Measurements from ENCODE around the gene KATNAL1.

KATNAL1 gene

DNA sequence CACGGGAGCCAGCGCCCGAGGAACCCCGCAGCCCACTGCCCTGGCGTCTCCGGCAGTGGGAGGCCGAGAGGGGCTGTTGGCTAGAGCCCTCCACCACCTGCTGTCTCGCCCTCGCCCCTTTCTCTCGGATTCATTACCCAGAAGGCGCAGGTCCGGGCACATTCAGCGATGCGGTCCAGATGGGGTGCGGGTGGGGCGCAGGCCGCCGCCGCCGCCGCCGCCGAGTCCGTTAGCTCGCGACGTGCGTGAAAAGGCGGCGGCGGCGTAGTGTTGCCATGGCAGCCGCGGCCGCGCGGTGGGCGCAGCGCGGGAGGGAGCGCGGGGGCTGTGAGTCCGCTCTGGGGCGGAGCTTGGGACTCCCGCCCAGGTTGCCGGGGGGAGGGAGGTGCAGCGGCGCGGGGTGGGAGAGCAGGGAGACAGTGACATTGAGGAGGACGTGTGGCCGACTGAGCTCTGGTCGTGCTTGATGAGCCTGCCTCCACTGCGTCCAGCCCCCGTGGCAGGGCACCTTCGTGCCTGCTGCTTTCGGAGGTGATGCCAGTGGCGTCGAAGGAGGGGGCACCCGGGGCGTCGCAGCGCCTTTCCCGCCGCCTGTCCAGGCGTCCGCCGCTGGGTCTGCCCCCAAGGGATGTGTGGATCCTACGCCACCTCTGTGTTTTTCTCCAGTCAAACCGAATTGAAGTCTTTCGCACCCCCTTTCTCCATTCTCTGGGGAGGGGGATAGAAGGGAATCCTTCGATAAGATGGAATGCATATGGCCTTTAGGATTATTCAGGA, at the start of gene KATNAL1:
TSS of gene KATNAL1 (minus strand) at position 358 of the 777 bp plus-strand sequence. CDS start 23,774 bp downstream, outside the sequence.
- TF ChIP-seq, protein P1, sequence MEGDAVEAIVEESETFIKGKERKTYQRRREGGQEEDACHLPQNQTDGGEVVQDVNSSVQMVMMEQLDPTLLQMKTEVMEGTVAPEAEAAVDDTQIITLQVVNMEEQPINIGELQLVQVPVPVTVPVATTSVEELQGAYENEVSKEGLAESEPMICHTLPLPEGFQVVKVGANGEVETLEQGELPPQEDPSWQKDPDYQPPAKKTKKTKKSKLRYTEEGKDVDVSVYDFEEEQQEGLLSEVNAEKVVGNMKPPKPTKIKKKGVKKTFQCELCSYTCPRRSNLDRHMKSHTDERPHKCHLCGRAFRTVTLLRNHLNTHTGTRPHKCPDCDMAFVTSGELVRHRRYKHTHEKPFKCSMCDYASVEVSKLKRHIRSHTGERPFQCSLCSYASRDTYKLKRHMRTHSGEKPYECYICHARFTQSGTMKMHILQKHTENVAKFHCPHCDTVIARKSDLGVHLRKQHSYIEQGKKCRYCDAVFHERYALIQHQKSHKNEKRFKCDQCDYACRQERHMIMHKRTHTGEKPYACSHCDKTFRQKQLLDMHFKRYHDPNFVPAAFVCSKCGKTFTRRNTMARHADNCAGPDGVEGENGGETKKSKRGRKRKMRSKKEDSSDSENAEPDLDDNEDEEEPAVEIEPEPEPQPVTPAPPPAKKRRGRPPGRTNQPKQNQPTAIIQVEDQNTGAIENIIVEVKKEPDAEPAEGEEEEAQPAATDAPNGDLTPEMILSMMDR (IDR thresholded peaks at IDR 0.05; ENCODE audit: extremely low read depth, insufficient read depth, missing control alignments), result no peak
- in situ Hi-C loops (cut with MboI; ENCODE audit: low pct_unique_long_range_greater_than_20kb, low sequenced_read_pairs, unreplicated experiment), result no loop called here
- peak; percentile 84 for DNase-seq (ENCODE audit: low spot score)

DNA sequence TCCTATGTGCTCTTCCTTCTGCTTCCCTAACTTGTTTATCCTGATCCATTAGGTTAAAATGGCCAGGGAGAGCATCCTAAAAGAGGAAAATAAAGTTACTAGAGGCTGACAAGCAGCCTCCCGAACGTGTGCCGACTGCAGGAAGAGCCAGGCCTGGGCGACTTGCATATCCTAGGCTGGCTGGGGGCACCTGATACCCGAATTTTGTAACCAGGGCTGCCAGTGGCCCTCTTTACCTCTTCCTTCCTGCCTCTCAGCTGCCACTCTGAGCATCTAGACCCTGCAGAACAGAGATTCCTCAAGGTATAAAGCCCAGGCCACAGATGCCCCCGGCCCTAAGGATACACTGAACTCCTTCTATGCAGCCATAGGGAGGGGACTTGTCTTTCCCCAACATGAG, 48.5 kb upstream of the KATNAL1 start:
- TF ChIP-seq, protein P1 (IDR thresholded peaks at IDR 0.05; ENCODE audit: extremely low read depth, insufficient read depth, missing control alignments), result no peak
- no peak for DNase-seq (ENCODE audit: low spot score)
- in situ Hi-C loops (cut with MboI; ENCODE audit: low pct_unique_long_range_greater_than_20kb, low sequenced_read_pairs, unreplicated experiment), result no loop called here

DNA sequence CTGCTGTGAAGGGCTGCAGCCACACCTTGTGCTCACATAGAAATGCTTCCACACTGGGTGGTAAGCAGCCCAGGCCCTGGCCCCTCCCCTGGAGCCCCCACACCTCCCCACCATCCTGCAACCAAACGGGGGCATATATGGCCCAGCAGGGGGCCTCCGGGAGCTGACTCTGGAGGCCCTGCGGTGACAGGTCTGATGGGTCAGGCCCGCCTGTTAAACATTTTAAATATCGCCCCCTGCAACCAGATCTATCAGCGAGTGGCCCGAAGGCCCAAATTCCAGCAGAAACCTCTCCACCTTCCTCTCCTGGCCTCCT, 48.0 kb upstream of the KATNAL1 start:
- DNase-seq (ENCODE audit: low spot score), result peak; percentile 62
- in situ Hi-C loops (cut with MboI; ENCODE audit: low pct_unique_long_range_greater_than_20kb, low sequenced_read_pairs, unreplicated experiment), result no loop called here
- TF ChIP-seq, protein P1 (IDR thresholded peaks at IDR 0.05; ENCODE audit: extremely low read depth, insufficient read depth, missing control alignments), result peak; percentile 74

DNA sequence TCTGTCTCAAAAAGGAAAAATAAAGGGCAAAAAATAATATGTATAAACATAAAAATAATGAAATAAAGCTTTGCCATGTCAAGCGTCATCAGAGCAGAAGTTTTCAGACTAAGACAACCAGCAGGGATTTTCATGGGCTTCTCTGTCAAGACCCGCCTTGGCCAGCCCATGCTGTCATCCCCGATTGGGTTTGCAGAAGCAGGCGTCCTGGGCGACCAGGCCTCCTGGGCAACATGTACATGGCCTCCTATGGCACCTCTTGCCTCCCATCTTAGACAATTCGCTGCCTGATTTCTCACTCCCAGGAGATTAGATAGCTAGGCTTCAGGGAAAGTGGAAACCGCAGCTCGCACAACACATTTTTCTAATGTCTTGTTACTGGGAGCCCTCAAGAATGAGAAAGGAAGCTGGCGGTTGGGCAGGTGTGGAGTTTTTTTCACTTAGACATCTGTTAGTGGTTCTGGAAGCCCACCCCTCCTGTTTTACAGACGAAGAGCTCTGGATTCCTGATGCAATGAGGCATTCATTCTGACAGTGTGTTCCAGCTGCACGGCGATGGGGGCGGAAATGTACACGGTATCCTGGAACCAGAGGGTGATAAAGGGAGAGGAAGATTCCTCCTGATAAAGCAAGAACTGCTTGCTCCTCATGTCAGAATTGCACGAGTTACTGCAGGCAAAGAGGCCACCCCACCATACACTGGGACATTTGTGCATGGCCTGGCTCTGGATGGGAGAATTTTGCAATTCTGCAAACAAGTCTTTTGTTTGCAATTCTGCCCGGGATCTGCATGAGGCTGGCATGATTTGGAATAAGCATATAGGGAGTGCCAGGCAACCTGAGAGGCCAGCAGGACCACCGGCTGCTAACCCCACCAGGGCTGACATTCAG, 47.4 kb upstream of the KATNAL1 start:
- DNase-seq (ENCODE audit: low spot score), result no peak
- TF ChIP-seq, protein P1 (IDR thresholded peaks at IDR 0.05; ENCODE audit: extremely low read depth, insufficient read depth, missing control alignments), result no peak
- in situ Hi-C loops (cut with MboI; ENCODE audit: low pct_unique_long_range_greater_than_20kb, low sequenced_read_pairs, unreplicated experiment), result no loop called here

GRCh38 chr13:30353471-30354215, 46.3 kb upstream of the KATNAL1 start:
- in situ Hi-C loops (cut with MboI; ENCODE audit: low pct_unique_long_range_greater_than_20kb, low sequenced_read_pairs, unreplicated experiment), result no loop called here
- no peak for DNase-seq (ENCODE audit: low spot score)
- TF ChIP-seq, protein P1 (IDR thresholded peaks at IDR 0.05; ENCODE audit: extremely low read depth, insufficient read depth, missing control alignments), result no peak

DNA sequence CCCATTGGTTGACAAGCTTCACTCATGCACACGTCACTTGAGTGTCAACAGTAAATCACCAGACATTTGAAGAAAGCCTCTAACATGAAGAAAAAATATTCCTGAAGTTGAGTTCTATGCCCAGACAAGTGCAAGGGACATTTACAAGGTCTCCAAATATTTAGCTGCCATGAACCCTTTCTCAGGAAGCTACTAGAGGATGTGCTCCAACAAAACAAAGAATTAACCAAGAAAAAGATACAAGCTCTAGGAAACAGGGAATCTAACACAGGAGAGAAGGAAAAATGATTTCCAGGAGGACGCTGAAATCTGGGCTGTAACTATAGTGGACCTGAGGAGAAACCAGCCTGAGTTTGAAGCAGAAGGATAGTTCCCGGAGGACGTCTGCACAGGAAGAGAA, 45.7 kb upstream of the KATNAL1 start:
- TF ChIP-seq, protein P1 (IDR thresholded peaks at IDR 0.05; ENCODE audit: extremely low read depth, insufficient read depth, missing control alignments), result no peak
- DNase-seq (ENCODE audit: low spot score), result no peak
- in situ Hi-C loops (cut with MboI; ENCODE audit: low pct_unique_long_range_greater_than_20kb, low sequenced_read_pairs, unreplicated experiment), result no loop called here
